IMR-90 (cell line): Measurements from ENCODE around the gene R3HDM4. TPM values are rescaled to one million over a fixed set of nuclear protein-coding genes. Genes with fewer than 3 reads are reported as not detected.

Experiments
- ATAC-seq: fragments of 200-7000 bp; cut with Tn5 transposase; 2 replicates; pipeline ENCODE4 v1.9.1; 2020; ENCODE audit warnings: low read depth, mild to moderate bottlenecking, moderate library complexity
- BruUV-seq: library from RNA; stranded (reverse); fragments of 400-500 nt; replicated peaks from 2 replicates; lab custom pipeline; 2021; lab: Mats Ljungman, UMichigan
- CTCF ChIA-PET: fragments of 300-600 bp; formaldehyde crosslinking; extraction: SDS; loops from one replicate; lab custom pipeline; 2021; ENCODE audit warnings: antibody characterized with exemption; lab: Yijun Ruan, JAX
- POLR2A ChIA-PET: fragments of 300-600 bp; sonication (Branson Sonifier 250); formaldehyde crosslinking; loops from one replicate; lab custom pipeline; 2022; ENCODE audit warnings: antibody characterized with exemption; ENCODE audit not compliant: unreplicated experiment; lab: Charles Lee
- DNase-seq: peaks from one replicate; pipeline ENCODE4 v3.0.0; 2013
- H2AFZ ChIP-seq: replicated peaks from 2 replicates; pipeline ENCODE3; 2013; ENCODE audit warnings: low read length, mild to moderate bottlenecking; ENCODE audit not compliant: poor library complexity
- H2AK5ac ChIP-seq: 2 replicates; pipeline ENCODE4 v1.6.1; 2013; ENCODE audit warnings: low read depth, low read length, inconsistent platforms
- H2AK9ac ChIP-seq: replicated peaks from 2 replicates; pipeline ENCODE3; 2013; ENCODE audit warnings: mild to moderate bottlenecking, low read depth, low read length, moderate library complexity; ENCODE audit not compliant: poor library complexity
- H2BK120ac ChIP-seq: 2 replicates; pipeline ENCODE4 v1.6.1; 2013; ENCODE audit warnings: low read depth, low read length, inconsistent platforms
- H2BK15ac ChIP-seq: 3 replicates; pipeline ENCODE4 v1.6.1; 2013; ENCODE audit warnings: low read depth, low read length, inconsistent platforms
- H2BK20ac ChIP-seq: 2 replicates; pipeline ENCODE4 v1.6.1; 2013; ENCODE audit warnings: low read depth, mild to moderate bottlenecking, inconsistent platforms, low read length, moderate library complexity
- H2BK5ac ChIP-seq: 2 replicates; pipeline ENCODE4 v1.6.1; 2013; ENCODE audit warnings: mild to moderate bottlenecking, low read depth, low read length, inconsistent platforms; ENCODE audit not compliant: poor library complexity, severe bottlenecking
- H3K14ac ChIP-seq: replicated peaks from 2 replicates; pipeline ENCODE4 v1.6.1; 2013; ENCODE audit warnings: low read depth, low read length, inconsistent platforms
- H3K18ac ChIP-seq: 2 replicates; pipeline ENCODE4 v1.6.1; 2013; ENCODE audit warnings: low read depth, low read length, control low read depth
- H3K23ac ChIP-seq: 2 replicates; pipeline ENCODE4 v1.6.1; 2013; ENCODE audit warnings: low read depth, low read length, inconsistent platforms
- H3K27ac ChIP-seq: 2 replicates; pipeline ENCODE4 v1.5.1; 2013; ENCODE audit warnings: mild to moderate bottlenecking, control low read depth, low read length; ENCODE audit not compliant: insufficient read depth
- H3K27me3 ChIP-seq: 2 replicates; pipeline ENCODE4 v1.6.1; 2013; ENCODE audit warnings: low read length; ENCODE audit not compliant: control insufficient read depth, insufficient read depth
- H3K36me3 ChIP-seq: 2 replicates; pipeline ENCODE4 v1.6.1; 2013; ENCODE audit warnings: low read length, mixed read lengths; ENCODE audit not compliant: control insufficient read depth, insufficient read depth
- H3K4ac ChIP-seq: 2 replicates; pipeline ENCODE4 v1.6.1; 2013; ENCODE audit warnings: low read depth, low read length, inconsistent platforms
- H3K4me1 ChIP-seq: 2 replicates; pipeline ENCODE4 v1.6.1; 2013; ENCODE audit warnings: low read length, mixed read lengths; ENCODE audit not compliant: control insufficient read depth, insufficient read depth
- H3K4me2 ChIP-seq: 2 replicates; pipeline ENCODE4 v1.6.1; 2013; ENCODE audit warnings: low read depth, mild to moderate bottlenecking, control low read depth, low read length, moderate library complexity
- H3K4me3 ChIP-seq: 2 replicates; pipeline ENCODE4 v1.5.1; 2013; ENCODE audit warnings: low read depth, mild to moderate bottlenecking, control low read depth, low read length, moderate library complexity; ENCODE audit not compliant: insufficient read depth
- H3K56ac ChIP-seq: 2 replicates; pipeline ENCODE4 v1.6.1; 2013; ENCODE audit warnings: low read length, inconsistent platforms; ENCODE audit not compliant: insufficient read depth; ENCODE audit errors: extremely low read depth
- H3K79me1 ChIP-seq, 2 experiments: 2 replicates each; pipeline ENCODE4 v1.6.1; 2013; ENCODE audit warnings: low read length in 2 of 2, inconsistent platforms in 1 of 2, low read depth in 1 of 2
- H3K9ac ChIP-seq: 2 replicates; pipeline ENCODE4 v1.6.1; 2013; ENCODE audit warnings: low read depth, low read length, control low read depth
- H3K9me1 ChIP-seq: 2 replicates; pipeline ENCODE4 v1.6.1; 2013; ENCODE audit warnings: low read length, inconsistent platforms; ENCODE audit not compliant: insufficient read depth
- H3K9me3 ChIP-seq: 2 replicates; pipeline ENCODE4 v1.6.1; 2013; ENCODE audit warnings: low read length; ENCODE audit not compliant: control insufficient read depth, insufficient read depth
- H4K20me1 ChIP-seq: 2 replicates; pipeline ENCODE4 v1.6.1; 2013; ENCODE audit warnings: low read length, inconsistent platforms; ENCODE audit not compliant: insufficient read depth
- H4K5ac ChIP-seq: 2 replicates; pipeline ENCODE4 v1.6.1; 2013; ENCODE audit warnings: mild to moderate bottlenecking, low read depth, low read length, control low read depth
- H4K8ac ChIP-seq, 2 experiments: 2 replicates each; pipeline ENCODE4 v1.6.1; 2013; ENCODE audit warnings: low read depth in 2 of 2, low read length in 2 of 2, control low read depth in 1 of 2, inconsistent platforms in 1 of 2
- H4K91ac ChIP-seq: 2 replicates; pipeline ENCODE4 v1.6.1; 2013; ENCODE audit warnings: low read depth, low read length, inconsistent platforms; ENCODE audit not compliant: insufficient read depth
- BHLHE40 ChIP-seq: fragments of 150-350 bp; IDR thresholded peaks from 2 replicates; pipeline ENCODE4 v1.6.1; 2016; ENCODE audit warnings: mild to moderate bottlenecking, low read depth, low read length
- CEBPB ChIP-seq: IDR thresholded peaks from 2 replicates; pipeline ENCODE4 v1.6.1; 2012; ENCODE audit warnings: low read depth, low read length, improper control_type of control experiment
- CHD1 ChIP-seq: IDR thresholded peaks from 2 replicates; pipeline ENCODE4 v1.6.1; 2012; ENCODE audit warnings: low read depth, low read length, improper control_type of control experiment
- FOS ChIP-seq: fragments of 150-350 bp; IDR thresholded peaks from 2 replicates; pipeline ENCODE4 v1.6.1; 2016; ENCODE audit warnings: low read depth, low read length
- MAFK ChIP-seq: IDR thresholded peaks from 2 replicates; pipeline ENCODE4 v1.6.1; 2012; ENCODE audit warnings: low read depth, low read length, improper control_type of control experiment
- MAZ ChIP-seq: IDR thresholded peaks from 2 replicates; pipeline ENCODE4 v1.6.1; 2012; ENCODE audit warnings: low read depth, mild to moderate bottlenecking, low read length, improper control_type of control experiment, moderate library complexity, borderline replicate concordance
- MXI1 ChIP-seq: IDR thresholded peaks from 2 replicates; pipeline ENCODE4 v1.6.1; 2012; ENCODE audit warnings: low read depth, mild to moderate bottlenecking, low read length, moderate library complexity, borderline replicate concordance
- NFE2L2 ChIP-seq: fragments of 150-350 bp; IDR thresholded peaks from 2 replicates; pipeline ENCODE4 v1.6.1; 2016; ENCODE audit warnings: low read depth, mild to moderate bottlenecking, low read length
- POLR2A ChIP-seq: IDR thresholded peaks from 2 replicates; pipeline ENCODE4 v1.6.1; 2012; ENCODE audit warnings: mild to moderate bottlenecking, low read depth, low read length
- RAD21 ChIP-seq: IDR thresholded peaks from 2 replicates; pipeline ENCODE4 v1.6.1; 2012; ENCODE audit warnings: low read length, improper control_type of control experiment
- RFX5 ChIP-seq: IDR thresholded peaks from 2 replicates; pipeline ENCODE4 v1.8.0; 2012; ENCODE audit warnings: low read depth, mild to moderate bottlenecking, low read length, moderate library complexity
- SMC3 ChIP-seq: fragments of 150-350 bp; IDR thresholded peaks from 2 replicates; pipeline ENCODE4 v1.6.1; 2016; ENCODE audit warnings: low read depth, mild to moderate bottlenecking, antibody characterized with exemption, low read length, moderate library complexity
- WGBS, 2 experiments: methylation state at CpG; one replicate each; pipeline versions ENCODE4 v1.1.5 to v1.1.7; 2013; ENCODE audit warnings: missing lambda C conversion rate in 2 of 2; ENCODE audit not compliant: insufficient read length in 1 of 2; ENCODE audit errors: extremely low coverage in 2 of 2; 5-methylcytosine and 5-hydroxymethylcytosine counted together
- dilution Hi-C: fragments of 300-500 bp; cut with HindIII; formaldehyde crosslinking; loops from one replicate; pipeline ENCODE4 v1.14.3; 2018; ENCODE audit warnings: low sequenced_read_pairs; ENCODE audit not compliant: unreplicated experiment
- in situ Hi-C: fragments of 300-500 bp; cut with MboI; formaldehyde crosslinking; loops from 3 replicates; pipeline ENCODE4 v1.14.3; 2019; ENCODE audit warnings: low sequenced_read_pairs, inconsistent platforms, mixed read lengths
- intact Hi-C: fragments of 100-400 bp; cut with micrococcal nuclease; formaldehyde crosslinking; loops from 2 replicates; pipeline ENCODE4 v1.10.0; 2022
- polyA plus RNA-seq, 3 experiments: library from polyadenylated mRNA; depleted of rRNA; stranded (reverse); fragments of >200 nt; gene quantifications; 2 replicates each; pipeline ENCODE4 v1.2.3, GENCODE V29; 2012; ENCODE audit warnings: low replicate concordance in 1 of 3
- total RNA-seq: library from RNA; depleted of rRNA; stranded (reverse); fragments of >200 nt; gene quantifications from 2 replicates; pipeline ENCODE4 v1.2.3, GENCODE V29; 2012
- TF ChIP-seq, protein P1 (sequence below): fragments of 150-350 bp; IDR thresholded peaks from 2 replicates; pipeline ENCODE4 v1.6.1; 2017; ENCODE audit warnings: mild to moderate bottlenecking, antibody characterized with exemption, low read length, low read depth

R3HDM4 gene
- total and polyA plus RNA-seq, 2 of the 4 experiments (the other 2 are of a cell fraction) = 9.0 to 51.5 TPM

- H2AFZ ChIP-seq = no peak overlapping the region
- no peak overlapping the region for H2AK5ac ChIP-seq
- H4K8ac ChIP-seq = no peak overlapping the region
- no peak overlapping the region for H3K4ac ChIP-seq
- POLR2A ChIA-PET = no interaction called here
- H3K9ac ChIP-seq = no peak overlapping the region
- peaks cover 10 to 39% of the 10 kb centered on the region in 2 experiments for H3K79me1 ChIP-seq
- no peak overlapping the region for H3K14ac ChIP-seq
- H3K4me1 ChIP-seq = peaks cover 2% of the 10 kb centered on the region; the same call in 1 of the 2 replicates
- H2BK5ac ChIP-seq = no peak overlapping the region
- dilution Hi-C loops = no loop called here
- DNase-seq = no peak
- TF ChIP-seq MAZ = no peak
- TF ChIP-seq NFE2L2 = no peak
- TF ChIP-seq MAFK = no peak
- no peak for TF ChIP-seq BHLHE40
- TF ChIP-seq MXI1 = no peak
- no peak for TF ChIP-seq SMC3
- TF ChIP-seq CEBPB = no peak
- TF ChIP-seq FOS = no peak
- TF ChIP-seq RFX5 = no peak
- TF ChIP-seq RAD21 = no peak
- no peak for TF ChIP-seq CHD1
- TF ChIP-seq POLR2A = no peak
- TF ChIP-seq, protein P1, sequence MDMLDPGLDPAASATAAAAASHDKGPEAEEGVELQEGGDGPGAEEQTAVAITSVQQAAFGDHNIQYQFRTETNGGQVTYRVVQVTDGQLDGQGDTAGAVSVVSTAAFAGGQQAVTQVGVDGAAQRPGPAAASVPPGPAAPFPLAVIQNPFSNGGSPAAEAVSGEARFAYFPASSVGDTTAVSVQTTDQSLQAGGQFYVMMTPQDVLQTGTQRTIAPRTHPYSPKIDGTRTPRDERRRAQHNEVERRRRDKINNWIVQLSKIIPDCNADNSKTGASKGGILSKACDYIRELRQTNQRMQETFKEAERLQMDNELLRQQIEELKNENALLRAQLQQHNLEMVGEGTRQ = no peak
- no peak overlapping the region for H2BK15ac ChIP-seq
- CTCF ChIA-PET = no interaction called here
- no TSS peak for BruUV-seq
- no peak overlapping the region for H3K4me2 ChIP-seq
- H4K20me1 ChIP-seq = peaks cover 47% of the 10 kb centered on the region
- no peak overlapping the region for H4K5ac ChIP-seq
- in situ Hi-C loops = no loop called here
- no peaks in the 10 kb centered on the region for H3K9me3 ChIP-seq
- no peaks in the 10 kb centered on the region for H3K27me3 ChIP-seq
- peaks cover 27% of the 10 kb centered on the region; the same call in 1 of the 2 replicates for H3K36me3 ChIP-seq
- no peak overlapping the region for H4K91ac ChIP-seq
- no peak overlapping the region for H3K23ac ChIP-seq
- ATAC-seq = peak; percentile 7; the same call in 1 of the 2 replicates
- H3K9me1 ChIP-seq = peaks cover 4% of the 10 kb centered on the region; the same call in 1 of the 2 replicates
- WGBS, 2 experiments = 93% methylated on average over 3 of the region's 15 CpGs; no CpG with 5 or more reads in 1 of the 2 experiments
- intact Hi-C loops = no loop called here
- H2BK20ac ChIP-seq = no peak overlapping the region
- H3K18ac ChIP-seq = no peak overlapping the region
- H2BK120ac ChIP-seq = no peak overlapping the region
- no peak overlapping the region for H3K56ac ChIP-seq
- H3K27ac ChIP-seq = no peak overlapping the region
- no peak overlapping the region for H2AK9ac ChIP-seq
- no peak overlapping the region for H3K4me3 ChIP-seq
These were observed 13.0 kb downstream of the R3HDM4 start for GRCh38 chr19:900043-900301.
